A673 (cell line): ENCODE data around the gene MTMR2.

Source experiments
- EZH2 ChIP-seq: fragments of 200-600 bp; sonication (generic); IDR thresholded peaks from 2 replicates; pipeline ENCODE4 v1.6.1; 2017; ENCODE audit warnings: borderline replicate concordance, low read depth, mild to moderate bottlenecking, mixed read lengths, antibody characterized with exemption, low read length; ENCODE audit not compliant: poor library complexity, severe bottlenecking
- TF ChIP-seq, protein P1 (sequence below): fragments of 300-800, 200-600 bp; sonication (generic); conservative IDR thresholded peaks from 2 replicates; pipeline ENCODE4 v1.5.1; 2017; ENCODE audit warnings: low read depth, mild to moderate bottlenecking, antibody characterized with exemption, low read length, moderate library complexity, mixed read lengths

DNA sequence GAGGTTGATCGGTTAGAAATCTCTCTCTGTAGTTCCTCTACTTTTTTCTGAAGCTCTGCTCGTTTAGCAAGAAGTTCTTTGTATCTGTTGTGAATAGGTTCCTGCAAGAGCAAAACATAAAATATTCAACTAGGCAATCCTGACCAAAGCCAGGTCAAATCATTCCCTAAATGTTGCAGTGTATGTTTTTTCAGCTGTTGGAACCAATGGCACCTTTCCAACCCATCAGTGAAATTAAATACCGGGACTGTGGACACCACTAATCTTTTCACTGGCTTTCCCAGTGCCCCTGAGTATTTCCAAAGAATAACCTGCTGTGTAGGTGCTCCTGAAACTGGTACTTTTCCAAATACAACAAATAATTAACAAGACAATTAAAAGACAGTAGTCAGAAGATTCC is 88.6 kb downstream of the MTMR2 start:
- TF ChIP-seq, protein P1, sequence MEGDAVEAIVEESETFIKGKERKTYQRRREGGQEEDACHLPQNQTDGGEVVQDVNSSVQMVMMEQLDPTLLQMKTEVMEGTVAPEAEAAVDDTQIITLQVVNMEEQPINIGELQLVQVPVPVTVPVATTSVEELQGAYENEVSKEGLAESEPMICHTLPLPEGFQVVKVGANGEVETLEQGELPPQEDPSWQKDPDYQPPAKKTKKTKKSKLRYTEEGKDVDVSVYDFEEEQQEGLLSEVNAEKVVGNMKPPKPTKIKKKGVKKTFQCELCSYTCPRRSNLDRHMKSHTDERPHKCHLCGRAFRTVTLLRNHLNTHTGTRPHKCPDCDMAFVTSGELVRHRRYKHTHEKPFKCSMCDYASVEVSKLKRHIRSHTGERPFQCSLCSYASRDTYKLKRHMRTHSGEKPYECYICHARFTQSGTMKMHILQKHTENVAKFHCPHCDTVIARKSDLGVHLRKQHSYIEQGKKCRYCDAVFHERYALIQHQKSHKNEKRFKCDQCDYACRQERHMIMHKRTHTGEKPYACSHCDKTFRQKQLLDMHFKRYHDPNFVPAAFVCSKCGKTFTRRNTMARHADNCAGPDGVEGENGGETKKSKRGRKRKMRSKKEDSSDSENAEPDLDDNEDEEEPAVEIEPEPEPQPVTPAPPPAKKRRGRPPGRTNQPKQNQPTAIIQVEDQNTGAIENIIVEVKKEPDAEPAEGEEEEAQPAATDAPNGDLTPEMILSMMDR = no peak
- TF ChIP-seq EZH2 = no peak
